22Rv1 (cell line): ENCODE results near the gene DTYMK.
A peak's percentile ranks its signal among the peaks of the same experiment; 100 is the strongest.

ENCODE experiments used
- ZFX ChIP-seq: fragments of 450-650 bp; IDR thresholded peaks from 2 replicates; pipeline ENCODE4 v1.6.1; 2017; ENCODE audit warnings: antibody characterized with exemption, borderline replicate concordance
- TF ChIP-seq, protein P1 (sequence below): fragments of 450-650 bp; IDR thresholded peaks from 2 replicates; pipeline ENCODE4 v1.5.1; 2017; ENCODE audit warnings: mild to moderate bottlenecking

- TF ChIP-seq, protein P1, sequence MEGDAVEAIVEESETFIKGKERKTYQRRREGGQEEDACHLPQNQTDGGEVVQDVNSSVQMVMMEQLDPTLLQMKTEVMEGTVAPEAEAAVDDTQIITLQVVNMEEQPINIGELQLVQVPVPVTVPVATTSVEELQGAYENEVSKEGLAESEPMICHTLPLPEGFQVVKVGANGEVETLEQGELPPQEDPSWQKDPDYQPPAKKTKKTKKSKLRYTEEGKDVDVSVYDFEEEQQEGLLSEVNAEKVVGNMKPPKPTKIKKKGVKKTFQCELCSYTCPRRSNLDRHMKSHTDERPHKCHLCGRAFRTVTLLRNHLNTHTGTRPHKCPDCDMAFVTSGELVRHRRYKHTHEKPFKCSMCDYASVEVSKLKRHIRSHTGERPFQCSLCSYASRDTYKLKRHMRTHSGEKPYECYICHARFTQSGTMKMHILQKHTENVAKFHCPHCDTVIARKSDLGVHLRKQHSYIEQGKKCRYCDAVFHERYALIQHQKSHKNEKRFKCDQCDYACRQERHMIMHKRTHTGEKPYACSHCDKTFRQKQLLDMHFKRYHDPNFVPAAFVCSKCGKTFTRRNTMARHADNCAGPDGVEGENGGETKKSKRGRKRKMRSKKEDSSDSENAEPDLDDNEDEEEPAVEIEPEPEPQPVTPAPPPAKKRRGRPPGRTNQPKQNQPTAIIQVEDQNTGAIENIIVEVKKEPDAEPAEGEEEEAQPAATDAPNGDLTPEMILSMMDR: peak; percentile 85
- TF ChIP-seq ZFX: no peak
Observed at GRCh38 chr2:241659150-241659739, 27.4 kb downstream of the DTYMK start.
